GM06990 (cell line): Measurements from ENCODE around the gene RHOT1.

ENCODE experiments used
- DNase-seq: peaks from one replicate; pipeline ENCODE4 v3.0.0-alpha.2; 2011; ENCODE audit not compliant: insufficient read length; ENCODE audit errors: extremely low read depth
- H3K27me3 ChIP-seq: replicated peaks from 2 replicates; pipeline ENCODE4 v1.6.0; 2011; ENCODE audit warnings: low read length; ENCODE audit not compliant: control insufficient read depth, insufficient read depth
- H3K36me3 ChIP-seq: 2 replicates; pipeline ENCODE4 v1.5.1; 2011; ENCODE audit warnings: low read length; ENCODE audit not compliant: control insufficient read depth, insufficient read depth
- H3K4me3 ChIP-seq: replicated peaks from 2 replicates; pipeline ENCODE4 v1.5.1; 2011; ENCODE audit warnings: low read depth, mild to moderate bottlenecking, control low read depth, low read length
- CTCF ChIP-seq: IDR thresholded peaks from 2 replicates; pipeline ENCODE4 v1.5.1; 2011; ENCODE audit warnings: low read length, control low read depth, mild to moderate bottlenecking, inconsistent platforms; ENCODE audit not compliant: insufficient read depth, poor library complexity, severe bottlenecking

RHOT1 gene

GRCh38 chr17:32268734-32269288, 126.5 kb downstream of the RHOT1 start:
- no peak for TF ChIP-seq CTCF
- peaks cover 7% of the 10 kb centered on the region for H3K27me3 ChIP-seq
- no peak overlapping the region for H3K4me3 ChIP-seq
- no peaks in the 10 kb centered on the region for H3K36me3 ChIP-seq
- DNase-seq: no peak

GRCh38 chr17:32269377-32269776, 127.1 kb downstream of the RHOT1 start:
- Histone ChIP-seq H3K27me3 (peaks cover 7% of the 10 kb centered on the region), H3K4me3 (no peak overlapping the region), H3K36me3 (no peaks in the 10 kb centered on the region)
- TF ChIP-seq CTCF: no peak
- DNase-seq: no peak

GRCh38 chr17:32271844-32272243, 129.5 kb downstream of the RHOT1 start:
- H3K4me3 ChIP-seq: no peak overlapping the region
- DNase-seq: no peak
- H3K36me3 ChIP-seq: no peaks in the 10 kb centered on the region
- peaks cover 5% of the 10 kb centered on the region for H3K27me3 ChIP-seq
- TF ChIP-seq CTCF: no peak

GRCh38 chr17:32274101-32274500, 131.8 kb downstream of the RHOT1 start:
- Histone ChIP-seq H3K27me3 (peaks cover 2% of the 10 kb centered on the region), H3K4me3 (no peak overlapping the region), H3K36me3 (no peaks in the 10 kb centered on the region)
- no peak for TF ChIP-seq CTCF
- DNase-seq: no peak

- Histone ChIP-seq H3K36me3 (no peaks in the 10 kb centered on the region), H3K4me3 (no peak overlapping the region), H3K27me3 (peaks cover 2% of the 10 kb centered on the region)
- no peak for TF ChIP-seq CTCF
- no peak for DNase-seq
Observed at GRCh38 chr17:32274643-32275042, 132.3 kb downstream of the RHOT1 start.
